ENCODE measurements around the gene SARDH. TPM values are rescaled to one million over a fixed set of nuclear protein-coding genes. Genes with fewer than 3 reads are reported as not detected.

Gene SARDH
- total RNA-seq, 2 donors from 2014 or later: 20.2 to 61.0 TPM

DNA sequence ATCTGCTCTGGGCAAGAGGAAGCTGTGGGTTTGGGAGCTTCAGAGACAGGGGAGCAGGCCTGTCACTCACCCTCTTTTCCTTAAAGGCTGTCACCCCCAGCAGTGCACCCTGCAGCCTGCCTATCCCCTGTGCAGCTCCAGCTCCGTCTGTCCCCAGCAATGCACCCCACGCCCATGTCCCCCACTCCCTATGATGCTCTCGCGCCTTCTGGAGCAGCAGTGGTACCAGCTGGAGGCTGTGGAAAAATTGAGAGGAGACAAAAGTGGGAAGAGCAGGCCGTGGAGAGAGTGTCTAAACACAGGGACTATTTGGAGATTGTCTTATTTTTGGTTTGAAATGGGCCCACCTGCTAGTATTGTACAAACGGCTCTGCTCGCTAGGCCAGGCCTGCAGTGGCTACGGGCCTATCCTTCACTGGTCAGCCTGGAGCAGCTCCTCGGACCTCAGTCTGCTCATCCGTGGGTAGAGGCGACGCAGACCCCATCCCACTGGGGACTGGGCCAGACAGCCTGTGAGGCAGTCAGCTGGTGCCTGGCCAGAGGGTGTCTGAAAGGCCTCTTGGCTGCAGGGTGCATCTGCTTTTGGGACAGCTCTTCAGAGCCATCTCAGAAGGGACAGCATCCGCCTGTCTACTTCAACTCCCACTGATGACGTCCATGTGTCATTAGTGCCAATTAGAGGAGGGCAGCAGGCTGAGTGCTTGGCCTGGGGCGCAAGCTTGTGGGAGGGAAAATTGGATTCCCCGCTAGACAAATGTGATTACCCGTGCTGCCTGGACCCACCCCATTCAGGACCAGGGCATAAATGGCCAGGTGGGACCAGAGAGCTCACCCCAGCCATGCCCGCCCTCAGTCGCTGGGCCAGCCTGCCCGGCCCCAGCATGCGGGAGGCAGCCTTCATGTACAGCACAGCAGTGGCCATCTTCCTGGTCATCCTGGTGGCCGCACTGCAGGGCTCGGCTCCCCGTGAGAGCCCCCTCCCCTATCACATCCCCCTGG is 102.3 kb downstream of the SARDH start, which contains the start of gene DBH:
Gene DBH (plus strand): TSS at position 831 of the 999 bp plus-strand sequence. CDS start 9 bp downstream, at position 840.
- intact Hi-C loops (cut with DNase I): no loop called here
- TF ChIP-seq POLR2A (IDR thresholded peaks at IDR 0.05): no peak
- TF ChIP-seq CTCF (IDR thresholded peaks at IDR 0.05): no peak
- Histone ChIP-seq H3K27me3 (no peaks in the 10 kb centered on the region), H3K27ac (no peak within 1 kb of the TSS), H3K9me3 (no peaks in the 10 kb centered on the region), H3K4me1 (no peaks in the 10 kb centered on the region), H3K36me3 (replicated peaks in 1 of 2; ENCODE audit: insufficient read depth in 1 of 2, low read depth in 2 of 2) (no peaks in the 10 kb centered on the region), H3K4me3 (no peak within 1 kb of the TSS)
- DNase-seq: no peak
- no peak for ATAC-seq
- 76 to 84% methylated on average over 10 to 24 of the region's 24 CpGs for WGBS, 2 donors

- no peak for ATAC-seq
- no peaks in the 10 kb centered on the region for H3K27me3 ChIP-seq
- no peak overlapping the region for H3K27ac ChIP-seq
- H3K4me3 ChIP-seq: no peak overlapping the region
- DNase-seq: no peak
- intact Hi-C loops (cut with DNase I): no loop called here
- H3K9me3 ChIP-seq: no peaks in the 10 kb centered on the region
- H3K36me3 ChIP-seq (replicated peaks in 1 of 2; ENCODE audit: insufficient read depth in 1 of 2, low read depth in 2 of 2): no peaks in the 10 kb centered on the region
- TF ChIP-seq POLR2A (IDR thresholded peaks at IDR 0.05) (no peak), CTCF (IDR thresholded peaks at IDR 0.05) (no peak)
- H3K4me1 ChIP-seq: no peaks in the 10 kb centered on the region
- WGBS, 2 donors: 56 to 66% methylated on average over 5 to 6 of the region's 6 CpGs
These were observed 103.1 kb downstream of the SARDH start for GRCh38 chr9:133635098-133635497.

DNA sequence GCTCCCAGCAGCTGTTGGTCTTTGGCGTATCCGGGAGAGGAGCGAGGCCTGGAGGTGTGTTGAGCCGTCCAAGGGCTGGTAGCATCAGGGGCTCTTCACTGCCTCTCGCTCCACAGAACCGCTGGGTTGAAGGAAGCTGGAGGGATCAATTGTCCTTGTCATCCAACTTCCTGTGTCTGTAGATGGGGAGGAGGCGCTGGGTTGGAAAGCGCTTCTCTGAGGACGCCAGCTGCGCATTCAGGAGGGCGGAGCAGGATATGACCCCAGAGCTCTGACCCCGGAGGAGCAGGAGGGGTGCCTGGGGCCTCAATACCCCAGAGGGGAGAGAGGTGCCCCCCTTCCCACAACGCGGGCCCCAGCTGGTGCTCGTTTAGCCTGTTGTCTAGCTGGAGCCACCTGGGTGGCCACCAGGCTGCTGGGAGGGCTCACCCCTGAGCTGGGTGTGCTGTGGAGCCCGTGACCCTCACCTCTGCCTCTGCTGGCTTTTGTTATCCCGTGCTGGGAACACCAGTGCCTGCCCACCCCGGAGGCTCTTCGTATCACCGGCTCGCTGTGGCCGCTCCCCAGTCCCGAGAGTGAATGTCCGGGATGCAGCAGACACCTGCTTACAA is 104.0 kb downstream of the SARDH start:
- DNase-seq: no peak
- Histone ChIP-seq H3K27me3 (no peaks in the 10 kb centered on the region), H3K4me3 (no peak overlapping the region), H3K36me3 (replicated peaks in 1 of 2; ENCODE audit: insufficient read depth in 1 of 2, low read depth in 2 of 2) (no peaks in the 10 kb centered on the region), H3K4me1 (no peaks in the 10 kb centered on the region), H3K9me3 (no peaks in the 10 kb centered on the region), H3K27ac (no peak overlapping the region)
- intact Hi-C loops (cut with DNase I): no loop called here
- 50 to 64% methylated on average over 14 to 24 of the region's 24 CpGs for WGBS, 2 donors
- TF ChIP-seq POLR2A (IDR thresholded peaks at IDR 0.05): no peak
- no peak for TF ChIP-seq CTCF (IDR thresholded peaks at IDR 0.05)
- ATAC-seq: no peak

DNA sequence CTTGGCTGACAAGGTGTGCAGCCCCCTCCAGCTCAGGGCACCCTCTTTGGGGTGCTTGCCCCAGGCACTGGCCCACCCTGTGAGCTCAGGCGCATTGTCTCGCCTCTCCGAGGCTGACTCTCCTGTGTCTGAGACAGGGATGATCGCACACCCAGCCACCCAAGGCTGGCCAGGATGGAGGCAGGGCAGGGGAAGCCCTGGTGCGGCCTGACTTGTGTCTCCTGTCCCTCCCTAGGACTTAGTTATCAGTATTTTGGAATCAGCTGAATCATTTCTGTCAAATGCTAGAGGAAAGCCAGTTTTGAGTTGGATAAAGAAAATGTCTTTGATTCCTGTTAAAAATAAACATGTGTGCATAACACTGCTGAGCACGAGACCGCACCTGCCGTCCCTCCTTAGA is 104.5 kb downstream of the SARDH start:
- no peak overlapping the region for H3K4me3 ChIP-seq
- no peak overlapping the region for H3K27ac ChIP-seq
- intact Hi-C loops (cut with DNase I): no loop called here
- no peaks in the 10 kb centered on the region for H3K4me1 ChIP-seq
- H3K36me3 ChIP-seq (replicated peaks in 1 of 2; ENCODE audit: insufficient read depth in 1 of 2, low read depth in 2 of 2): no peaks in the 10 kb centered on the region
- WGBS, 2 donors: 58 to 66% methylated on average over 8 of the region's 8 CpGs
- no peak for DNase-seq
- H3K9me3 ChIP-seq: no peaks in the 10 kb centered on the region
- ATAC-seq: no peak
- no peaks in the 10 kb centered on the region for H3K27me3 ChIP-seq
- TF ChIP-seq POLR2A (IDR thresholded peaks at IDR 0.05): no peak
- TF ChIP-seq CTCF (IDR thresholded peaks at IDR 0.05): no peak
